ENCODE results near the gene IGSF21. TPM values are rescaled to one million over a fixed set of nuclear protein-coding genes. Genes with fewer than 3 reads are reported as not detected.

IGSF21 gene
- total RNA-seq, result 10 to 100 TPM in 4 of 9 donors, 1 to 10 TPM in 3, under 1 TPM in 2; 0.18 to 16.4 (median 9.4) TPM
- polyA plus RNA-seq, result 10 to 100 TPM in 1 of 3 donors, 1 to 10 TPM in 2; 3.3 to 10.7 (median 4.3) TPM
- long read RNA-seq, donor 1, result 0 reads
- long read RNA-seq, donor 2, result 0 reads
- long read RNA-seq, donor 3, result 0 reads
- long read RNA-seq, donor 4, result 0 reads
- long read RNA-seq, donor 5, transcript IGSF21-201 (10 exons, 1,943 nt), result major isoform, 9 of 11 reads
- long read RNA-seq, donor 5, partial matches to known transcripts, result 0 of 11 reads
- long read RNA-seq, donor 5, other reads (novel, unspliced or antisense), result 1 of 11 reads
- long read RNA-seq, donor 6, partial matches to known transcripts, result 1 of 1 reads
- long read RNA-seq, donor 6, other reads (novel, unspliced or antisense), result 0 of 1 reads
- long read RNA-seq, donor 7, result 0 reads
- long read RNA-seq, donor 8, partial matches to known transcripts, result 0 of 1 reads
- long read RNA-seq, donor 8, other reads (novel, unspliced or antisense), result 0 of 1 reads
- long read RNA-seq, donor 9, result 0 reads
- long read RNA-seq, donor 10, result 0 reads

DNA sequence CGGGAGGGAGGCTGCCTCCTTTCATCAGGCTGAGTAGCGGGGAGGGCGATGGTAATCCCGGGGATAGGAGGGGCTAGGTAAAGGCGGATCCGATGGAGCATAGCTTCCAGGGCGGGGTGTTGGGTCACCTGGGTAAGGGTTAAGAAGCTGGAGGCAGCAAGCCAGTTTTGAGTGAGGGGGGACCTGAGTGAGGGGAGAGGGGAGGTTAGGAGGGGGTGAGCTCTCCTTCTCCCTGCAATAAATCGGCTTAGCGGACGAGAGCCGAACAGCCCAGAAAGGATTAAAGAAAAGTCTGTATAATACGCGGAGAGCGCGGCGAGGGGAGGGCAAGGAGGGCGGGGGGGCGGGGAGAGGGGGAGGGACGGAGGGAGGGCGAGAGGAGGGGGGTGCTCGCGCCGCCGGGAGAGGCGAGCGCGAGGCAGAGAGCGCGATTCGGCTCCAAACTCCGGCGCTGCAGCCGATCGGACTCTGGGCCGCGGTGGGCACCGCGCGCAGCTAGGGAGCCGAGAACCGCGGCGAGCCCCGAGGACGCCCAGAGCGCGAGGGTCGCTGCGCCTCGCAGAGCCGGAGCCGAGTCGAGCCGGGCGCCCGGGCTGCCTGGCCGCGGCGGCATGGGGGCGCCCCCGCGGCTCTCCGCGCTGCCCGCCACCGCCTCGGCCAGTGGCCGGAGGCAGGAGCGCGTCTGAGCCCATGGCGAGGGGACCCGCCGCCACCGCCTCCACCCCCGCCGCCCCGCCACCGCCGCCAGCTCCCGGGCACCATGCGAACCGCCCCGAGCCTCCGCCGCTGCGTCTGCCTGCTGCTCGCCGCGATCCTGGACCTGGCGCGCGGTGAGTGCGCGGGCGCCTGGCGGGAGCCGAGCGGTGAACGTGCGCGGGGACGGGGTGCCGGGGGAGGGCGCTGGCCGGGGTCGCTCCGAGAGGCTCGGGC lies at the start of gene IGSF21:
Gene IGSF21, plus strand, starts transcription at position 430 of the 930 bp plus-strand sequence. Its CDS starts 331 bp downstream, at position 761.
- no peak for DNase-seq
- Histone ChIP-seq H3K4me3 (peak within 1 kb of the TSS in 1 of 4 donors; percentile 39), H3K27ac (peak within 1 kb of the TSS in 2 of 5 donors; percentile 8 to 63), H3K9me3 (replicated peaks in 1 of 3) (no peaks in the 10 kb centered on the region), H3K4me1 (replicated peaks in 1 of 2) (peaks cover 0 to 3% of the 10 kb centered on the region in 2 donors), H3K36me3 (replicated peaks in 1 of 2) (no peaks in the 10 kb centered on the region), H3K27me3 (peaks cover 35% of the 10 kb centered on the region)
- WGBS, 4 donors, result 1 to 2% (median 2%) methylated on average over 25 to 108 of the region's 108 CpGs
- no peak for TF ChIP-seq POLR2A (IDR thresholded peaks at IDR 0.05)
- TF ChIP-seq, protein P1, sequence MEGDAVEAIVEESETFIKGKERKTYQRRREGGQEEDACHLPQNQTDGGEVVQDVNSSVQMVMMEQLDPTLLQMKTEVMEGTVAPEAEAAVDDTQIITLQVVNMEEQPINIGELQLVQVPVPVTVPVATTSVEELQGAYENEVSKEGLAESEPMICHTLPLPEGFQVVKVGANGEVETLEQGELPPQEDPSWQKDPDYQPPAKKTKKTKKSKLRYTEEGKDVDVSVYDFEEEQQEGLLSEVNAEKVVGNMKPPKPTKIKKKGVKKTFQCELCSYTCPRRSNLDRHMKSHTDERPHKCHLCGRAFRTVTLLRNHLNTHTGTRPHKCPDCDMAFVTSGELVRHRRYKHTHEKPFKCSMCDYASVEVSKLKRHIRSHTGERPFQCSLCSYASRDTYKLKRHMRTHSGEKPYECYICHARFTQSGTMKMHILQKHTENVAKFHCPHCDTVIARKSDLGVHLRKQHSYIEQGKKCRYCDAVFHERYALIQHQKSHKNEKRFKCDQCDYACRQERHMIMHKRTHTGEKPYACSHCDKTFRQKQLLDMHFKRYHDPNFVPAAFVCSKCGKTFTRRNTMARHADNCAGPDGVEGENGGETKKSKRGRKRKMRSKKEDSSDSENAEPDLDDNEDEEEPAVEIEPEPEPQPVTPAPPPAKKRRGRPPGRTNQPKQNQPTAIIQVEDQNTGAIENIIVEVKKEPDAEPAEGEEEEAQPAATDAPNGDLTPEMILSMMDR (IDR thresholded peaks at IDR 0.05), result no peak
- intact Hi-C loops (cut with DNase I), result no loop called here

DNA sequence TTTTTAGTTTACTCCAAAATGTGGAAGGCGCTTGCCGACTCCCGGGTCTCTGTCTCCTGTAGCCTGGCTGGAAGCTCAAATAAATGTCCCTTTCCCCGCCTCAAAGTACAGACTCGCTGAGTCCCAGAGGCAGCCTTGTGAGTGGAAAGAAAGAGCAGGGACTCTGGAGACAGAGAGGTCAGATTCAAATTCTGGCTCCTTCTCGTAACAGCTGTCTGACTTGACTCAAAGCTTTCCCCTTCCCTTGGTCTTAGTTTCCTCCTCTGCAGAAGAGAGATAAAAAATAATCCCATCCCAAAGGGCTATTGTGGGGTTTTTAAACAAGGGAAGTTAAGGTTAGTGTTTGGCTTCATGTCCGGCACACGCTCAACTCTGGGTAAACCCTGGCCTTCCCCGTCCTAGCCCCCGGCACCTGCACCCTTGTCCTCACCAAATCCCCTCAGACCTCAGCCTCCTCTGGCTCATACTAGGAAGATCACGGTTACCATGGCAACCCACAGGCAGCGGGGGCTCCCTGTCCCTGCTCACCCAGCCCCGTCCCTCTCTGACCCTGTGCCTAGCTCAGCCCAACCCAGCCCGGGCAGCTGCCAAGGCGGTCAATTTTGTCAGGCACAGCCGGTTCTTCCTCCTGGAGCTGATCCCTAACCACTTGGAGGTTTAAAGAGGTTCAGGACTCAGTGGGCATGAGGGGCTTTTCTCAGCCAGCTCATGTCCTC lies 49.2 kb upstream of the IGSF21 start:
- Histone ChIP-seq H3K27me3 (no peaks in the 10 kb centered on the region), H3K4me3 (no peak overlapping the region), H3K36me3 (replicated peaks in 1 of 2) (no peaks in the 10 kb centered on the region), H3K9me3 (replicated peaks in 1 of 3) (no peaks in the 10 kb centered on the region), H3K4me1 (replicated peaks in 1 of 2) (no peaks in the 10 kb centered on the region), H3K27ac (no peak overlapping the region)
- WGBS, 4 donors, result 67 to 83% (median 77%) methylated on average over 13 to 16 of the region's 16 CpGs
- intact Hi-C loops (cut with DNase I), result no loop called here
- TF ChIP-seq, protein P1 (IDR thresholded peaks at IDR 0.05), result no peak
- TF ChIP-seq POLR2A (IDR thresholded peaks at IDR 0.05), result no peak
- no peak for DNase-seq

DNA sequence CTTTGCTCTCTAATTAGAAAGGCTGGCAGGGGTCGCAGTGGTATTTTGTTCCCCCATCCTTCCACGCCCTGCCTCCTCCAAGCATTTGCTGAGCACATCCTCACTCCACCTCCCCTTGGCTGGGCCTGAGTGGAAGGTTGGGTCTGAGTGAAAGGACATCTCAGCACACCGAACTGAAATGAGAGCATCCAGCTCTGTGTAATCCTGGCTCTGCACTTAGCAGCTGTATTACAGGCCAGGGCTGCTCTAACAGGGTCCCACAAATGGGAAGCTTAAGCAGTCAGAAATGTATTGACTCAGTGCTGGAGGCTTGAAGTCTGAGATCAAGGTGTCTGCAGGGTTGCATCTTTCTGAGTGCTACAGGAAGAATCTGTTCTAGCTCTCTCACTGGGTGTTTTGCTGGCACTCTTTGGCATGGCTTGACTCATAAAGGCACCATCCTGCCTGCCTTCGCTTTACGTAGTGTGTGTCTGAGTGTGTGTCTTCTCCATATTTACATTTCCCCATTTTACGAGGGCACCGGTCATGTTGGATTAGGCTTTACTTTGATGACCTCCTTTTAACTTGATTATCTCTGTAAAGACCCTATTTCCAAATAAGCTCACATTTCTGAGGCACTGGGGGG lies 48.5 kb upstream of the IGSF21 start:
- H3K27me3 ChIP-seq, result no peaks in the 10 kb centered on the region
- 78 to 87% (median 79%) methylated on average over 6 to 7 of the region's 7 CpGs for whole genome bisulfite sequencing, 4 donors
- no peaks in the 10 kb centered on the region for H3K36me3 ChIP-seq (replicated peaks in 1 of 2)
- TF ChIP-seq, protein P1 (IDR thresholded peaks at IDR 0.05), result no peak
- no peak for TF ChIP-seq POLR2A (IDR thresholded peaks at IDR 0.05)
- H3K4me1 ChIP-seq (replicated peaks in 1 of 2), result no peaks in the 10 kb centered on the region
- intact Hi-C loops (cut with DNase I), result no loop called here
- DNase-seq, result no peak
- no peak overlapping the region for H3K27ac ChIP-seq
- no peaks in the 10 kb centered on the region for H3K9me3 ChIP-seq (replicated peaks in 1 of 3)
- no peak overlapping the region for H3K4me3 ChIP-seq
